GM10248 (cell line): ENCODE results near the gene TRPC4AP.

Source experiments
- CTCF ChIA-PET: fragments of 300-600 bp; sonication (Branson Sonifier 250); formaldehyde crosslinking; extraction: SDS; loops from one replicate; lab custom pipeline; 2021; ENCODE audit warnings: antibody characterized with exemption; lab: Yijun Ruan, JAX
- POLR2A ChIA-PET: fragments of 350-650 bp; sonication (Branson Sonifier 250); formaldehyde crosslinking; extraction: SDS; loops from one replicate; lab custom pipeline; 2020; ENCODE audit warnings: antibody characterized with exemption; lab: Yijun Ruan, JAX
- DNase-seq: peaks from one replicate; pipeline ENCODE4 v3.0.0; 2012; ENCODE audit errors: extremely low spot score
- TF ChIP-seq, protein P1 (sequence below): IDR thresholded peaks from 2 replicates; pipeline ENCODE4 v1.5.1; 2012; ENCODE audit warnings: mild to moderate bottlenecking, low read depth; ENCODE audit errors: extremely low read depth, missing control alignments, control extremely low read depth

The TRPC4AP gene

GRCh38 chr20:34970193-34970840 is 122.3 kb downstream of the TRPC4AP start:
- ChIA-PET POLR2A (no interaction called here), CTCF (interaction anchor here (1.1 to 1.5 kb wide), 2 partner anchors 34 to 95 kb away, joined by 3 read pairs; no protein-coding TSS in a partner anchor)
- no peak for DNase-seq

DNA sequence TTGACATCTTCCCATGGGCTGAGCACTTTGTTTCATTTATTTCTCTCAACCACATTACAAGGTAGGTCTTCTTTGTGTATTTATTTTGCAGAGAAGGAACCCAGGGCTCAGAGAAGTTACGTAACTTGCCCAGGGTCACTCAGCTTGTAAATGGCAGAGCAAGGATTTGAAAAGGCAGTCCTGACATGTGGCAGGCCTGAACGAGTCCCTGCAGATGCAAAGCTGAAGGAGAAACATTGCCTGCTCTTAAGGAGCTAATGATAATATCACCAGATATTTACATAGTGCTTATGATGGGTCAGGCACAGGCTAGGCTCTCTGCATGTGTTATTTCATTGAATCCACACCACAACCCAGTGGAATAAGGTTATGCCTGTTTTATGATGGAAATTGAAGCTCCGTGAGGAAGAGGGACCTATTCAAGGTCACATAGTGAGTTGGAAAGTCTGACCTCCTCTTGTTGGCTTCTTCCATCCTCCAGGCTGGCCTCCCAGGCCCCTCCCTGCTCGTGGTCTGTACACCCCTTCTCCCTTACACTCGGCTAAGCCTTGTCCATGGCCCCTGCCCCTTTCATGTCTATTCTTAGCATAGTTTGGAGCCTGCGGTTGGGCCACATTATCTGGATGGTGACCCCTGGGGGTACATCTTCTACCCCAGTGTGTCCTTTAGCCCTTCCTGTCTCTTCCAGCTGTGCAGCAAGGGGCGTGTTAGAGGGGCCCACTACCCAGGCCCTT is 124.4 kb downstream of the TRPC4AP start:
- DNase-seq: no peak
- ChIA-PET CTCF (interaction anchor here (0.9 kb wide), 1 partner anchor 25 kb away, joined by 3 read pairs; no protein-coding TSS in a partner anchor), POLR2A (interaction anchor here (1.0 to 1.3 kb wide), 2 partner anchors 13 to 94 kb away, joined by 3 read pairs; partner anchors contain the start of genes GSS and MYH7B)
- TF ChIP-seq, protein P1, sequence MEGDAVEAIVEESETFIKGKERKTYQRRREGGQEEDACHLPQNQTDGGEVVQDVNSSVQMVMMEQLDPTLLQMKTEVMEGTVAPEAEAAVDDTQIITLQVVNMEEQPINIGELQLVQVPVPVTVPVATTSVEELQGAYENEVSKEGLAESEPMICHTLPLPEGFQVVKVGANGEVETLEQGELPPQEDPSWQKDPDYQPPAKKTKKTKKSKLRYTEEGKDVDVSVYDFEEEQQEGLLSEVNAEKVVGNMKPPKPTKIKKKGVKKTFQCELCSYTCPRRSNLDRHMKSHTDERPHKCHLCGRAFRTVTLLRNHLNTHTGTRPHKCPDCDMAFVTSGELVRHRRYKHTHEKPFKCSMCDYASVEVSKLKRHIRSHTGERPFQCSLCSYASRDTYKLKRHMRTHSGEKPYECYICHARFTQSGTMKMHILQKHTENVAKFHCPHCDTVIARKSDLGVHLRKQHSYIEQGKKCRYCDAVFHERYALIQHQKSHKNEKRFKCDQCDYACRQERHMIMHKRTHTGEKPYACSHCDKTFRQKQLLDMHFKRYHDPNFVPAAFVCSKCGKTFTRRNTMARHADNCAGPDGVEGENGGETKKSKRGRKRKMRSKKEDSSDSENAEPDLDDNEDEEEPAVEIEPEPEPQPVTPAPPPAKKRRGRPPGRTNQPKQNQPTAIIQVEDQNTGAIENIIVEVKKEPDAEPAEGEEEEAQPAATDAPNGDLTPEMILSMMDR: no peak

More at GRCh38 chr20:34970193-34970840, 122.3 kb downstream of the TRPC4AP start:
- TF ChIP-seq, protein P1: no peak

DNA sequence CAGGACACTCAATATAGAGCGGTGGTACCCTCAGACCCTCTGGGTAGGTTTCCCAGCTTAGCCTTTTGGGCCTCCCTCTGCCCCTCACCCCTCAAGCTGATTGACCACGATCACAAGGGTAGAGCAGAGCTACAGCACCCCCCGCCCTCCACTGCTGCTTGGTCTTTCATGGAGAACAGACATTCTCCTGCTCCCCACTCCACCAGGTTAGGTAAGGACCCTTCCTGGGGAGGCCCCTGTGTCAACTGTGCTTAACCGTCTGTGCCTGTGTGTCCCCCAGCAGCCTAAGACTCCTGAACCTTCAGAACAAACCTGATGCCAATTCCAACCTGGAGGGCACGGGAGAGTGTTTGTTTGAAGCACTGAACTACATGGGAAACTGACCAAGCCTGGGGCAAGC is 125.2 kb downstream of the TRPC4AP start:
- TF ChIP-seq, protein P1: no peak
- CTCF ChIA-PET: no interaction called here
- no peak for DNase-seq
- POLR2A ChIA-PET: interaction anchor here (1.3 kb wide), 1 partner anchor 93 kb away, joined by 3 read pairs; no protein-coding TSS in a partner anchor

- TF ChIP-seq, protein P1: no peak
- POLR2A ChIA-PET: no interaction called here
- no peak for DNase-seq
- CTCF ChIA-PET: no interaction called here
These were observed 127.6 kb downstream of the TRPC4AP start for GRCh38 chr20:34965051-34965450.

GRCh38 chr20:34964486-34964885 is 128.1 kb downstream of the TRPC4AP start:
- ChIA-PET CTCF (interaction anchor here (1.2 kb wide), 1 partner anchor 9 kb away, joined by 3 read pairs; the partner anchor contains the start of genes GSS and MYH7B), POLR2A (no interaction called here)
- DNase-seq: no peak
- TF ChIP-seq, protein P1: no peak

- POLR2A ChIA-PET: no interaction called here
- TF ChIP-seq, protein P1: no peak
- no peak for DNase-seq
- CTCF ChIA-PET: interaction anchor here (1.4 to 5.0 kb wide), 4 partner anchors 11 to 82 kb away, joined by 3 to 55 read pairs (median 5); partner anchors contain the start of genes ACSS2 and GGT7
These were observed 135.7 kb downstream of the TRPC4AP start for GRCh38 chr20:34956751-34957472.
